ENCODE measurements around the gene MKRN3. TPM values are rescaled to one million over a fixed set of nuclear protein-coding genes. Genes with fewer than 3 reads are reported as not detected.

MKRN3 gene
- polyA plus RNA-seq (2011; rRNA removed) (1.2 TPM in 2 replicates), polyA minus RNA-seq (2011; rRNA and poly(A)+ RNA removed) (2.9 and 3.7 TPM in 2 replicates)

DNA sequence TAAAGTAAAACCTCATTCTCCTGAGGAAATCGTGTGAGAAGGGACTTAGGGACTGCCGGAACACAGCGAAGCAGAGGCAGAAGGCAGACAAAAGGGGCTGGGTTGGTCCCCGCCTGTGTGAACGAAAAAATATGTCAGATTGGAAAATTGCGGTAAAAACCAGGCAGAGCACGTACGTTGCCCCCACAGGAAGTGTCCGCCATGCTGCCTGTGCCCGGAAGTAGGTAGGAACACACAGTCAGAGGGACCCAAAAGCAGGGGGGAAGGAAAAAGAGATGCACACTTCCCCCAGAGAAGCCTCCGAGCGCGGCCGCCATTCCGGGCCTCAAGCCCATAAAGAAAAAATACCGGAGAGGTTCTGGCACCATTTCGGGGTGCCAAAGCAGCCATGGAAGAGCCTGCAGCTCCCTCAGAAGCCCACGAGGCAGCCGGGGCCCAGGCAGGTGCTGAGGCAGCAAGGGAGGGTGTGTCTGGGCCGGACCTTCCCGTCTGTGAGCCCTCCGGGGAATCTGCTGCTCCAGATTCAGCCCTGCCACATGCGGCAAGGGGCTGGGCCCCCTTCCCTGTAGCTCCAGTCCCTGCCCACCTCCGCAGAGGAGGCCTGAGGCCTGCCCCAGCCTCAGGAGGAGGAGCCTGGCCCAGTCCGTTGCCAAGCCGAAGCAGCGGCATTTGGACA, at the start of gene MKRN3:
TSS of gene MKRN3 (plus strand) at position 280 of the 676 bp plus-strand sequence. CDS start at position 389, 109 bp downstream.
- H3K27me3 ChIP-seq (ENCODE audit: control insufficient read depth, insufficient read depth, low read length): no peaks in the 10 kb centered on the region
- ChIA-PET POLR2A (interaction anchor here (0.7 kb wide), 1 partner anchor 1311 kb away, joined by 3 read pairs; no protein-coding TSS in a partner anchor), CTCF (no interaction called here)
- H3K9me3 ChIP-seq (ENCODE audit: control insufficient read depth, insufficient read depth, low read length): peaks cover 23% of the 10 kb centered on the region
- DNase-seq (ENCODE audit: low read depth, low spot score): peak; percentile 27
- TF ChIP-seq, protein P1, sequence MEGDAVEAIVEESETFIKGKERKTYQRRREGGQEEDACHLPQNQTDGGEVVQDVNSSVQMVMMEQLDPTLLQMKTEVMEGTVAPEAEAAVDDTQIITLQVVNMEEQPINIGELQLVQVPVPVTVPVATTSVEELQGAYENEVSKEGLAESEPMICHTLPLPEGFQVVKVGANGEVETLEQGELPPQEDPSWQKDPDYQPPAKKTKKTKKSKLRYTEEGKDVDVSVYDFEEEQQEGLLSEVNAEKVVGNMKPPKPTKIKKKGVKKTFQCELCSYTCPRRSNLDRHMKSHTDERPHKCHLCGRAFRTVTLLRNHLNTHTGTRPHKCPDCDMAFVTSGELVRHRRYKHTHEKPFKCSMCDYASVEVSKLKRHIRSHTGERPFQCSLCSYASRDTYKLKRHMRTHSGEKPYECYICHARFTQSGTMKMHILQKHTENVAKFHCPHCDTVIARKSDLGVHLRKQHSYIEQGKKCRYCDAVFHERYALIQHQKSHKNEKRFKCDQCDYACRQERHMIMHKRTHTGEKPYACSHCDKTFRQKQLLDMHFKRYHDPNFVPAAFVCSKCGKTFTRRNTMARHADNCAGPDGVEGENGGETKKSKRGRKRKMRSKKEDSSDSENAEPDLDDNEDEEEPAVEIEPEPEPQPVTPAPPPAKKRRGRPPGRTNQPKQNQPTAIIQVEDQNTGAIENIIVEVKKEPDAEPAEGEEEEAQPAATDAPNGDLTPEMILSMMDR (IDR thresholded peaks at IDR 0.05; ENCODE audit: low read depth, low read length): no peak
- peak within 1 kb of the TSS; percentile 69 for H3K4me3 ChIP-seq (ENCODE audit: low read depth, low read length)
- H3K27ac ChIP-seq (ENCODE audit: low read depth, low read length): peak within 1 kb of the TSS; percentile 79

DNA sequence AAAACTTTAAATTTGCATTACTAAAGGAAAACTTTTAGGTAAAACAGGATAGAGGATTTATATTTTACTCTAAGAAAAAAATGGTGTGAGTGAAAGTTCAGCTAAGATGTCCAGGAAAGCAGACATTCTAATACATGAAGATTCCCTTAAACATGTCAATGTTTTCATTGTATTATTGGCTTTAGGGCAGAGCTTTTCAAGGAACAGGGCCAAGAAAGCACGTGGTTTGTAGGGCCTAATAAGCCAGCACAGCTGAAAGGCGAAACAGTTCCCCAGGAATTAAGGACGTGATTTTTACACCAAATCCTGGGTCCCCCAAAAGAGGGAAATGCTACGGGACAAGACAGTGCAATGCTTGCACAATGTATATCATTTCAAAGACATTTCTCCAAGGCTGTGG, 48.6 kb upstream of the MKRN3 start:
- ChIA-PET POLR2A (no interaction called here), CTCF (no interaction called here)
- H3K27ac ChIP-seq (ENCODE audit: low read depth, low read length): no peak overlapping the region
- peaks cover 3% of the 10 kb centered on the region; the same call in 1 of the 2 replicates for H3K9me3 ChIP-seq (ENCODE audit: control insufficient read depth, insufficient read depth, low read length)
- H3K4me3 ChIP-seq (ENCODE audit: low read depth, low read length): no peak overlapping the region
- no peak for DNase-seq (ENCODE audit: low read depth, low spot score)
- no peaks in the 10 kb centered on the region for H3K27me3 ChIP-seq (ENCODE audit: control insufficient read depth, insufficient read depth, low read length)
- TF ChIP-seq, protein P1 (IDR thresholded peaks at IDR 0.05; ENCODE audit: low read depth, low read length): no peak

DNA sequence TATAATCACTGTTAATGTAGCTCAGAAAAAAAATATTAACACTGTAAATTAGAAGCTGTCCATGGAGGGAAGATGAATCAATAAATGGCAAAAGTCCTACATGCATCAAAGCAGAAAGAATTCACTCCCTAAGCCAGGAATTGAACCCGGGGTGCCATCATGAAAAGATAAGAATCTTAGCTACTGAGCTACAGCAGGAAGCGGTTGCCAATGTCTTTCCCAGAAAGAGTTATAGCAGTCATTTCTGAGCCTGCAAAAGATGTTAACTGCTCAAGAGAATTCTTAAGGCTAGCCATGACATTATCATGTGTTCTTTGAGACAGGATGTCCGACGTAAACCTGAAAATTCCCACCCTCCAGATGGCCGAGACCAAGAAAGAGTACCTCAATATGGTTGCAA, 47.4 kb upstream of the MKRN3 start:
- Histone ChIP-seq H3K27ac (ENCODE audit: low read depth, low read length) (no peak overlapping the region), H3K9me3 (ENCODE audit: control insufficient read depth, insufficient read depth, low read length) (peaks cover 9% of the 10 kb centered on the region), H3K27me3 (ENCODE audit: control insufficient read depth, insufficient read depth, low read length) (no peaks in the 10 kb centered on the region), H3K4me3 (ENCODE audit: low read depth, low read length) (no peak overlapping the region)
- TF ChIP-seq, protein P1 (IDR thresholded peaks at IDR 0.05; ENCODE audit: low read depth, low read length): no peak
- ChIA-PET CTCF (no interaction called here), POLR2A (no interaction called here)
- no peak for DNase-seq (ENCODE audit: low read depth, low spot score)

DNA sequence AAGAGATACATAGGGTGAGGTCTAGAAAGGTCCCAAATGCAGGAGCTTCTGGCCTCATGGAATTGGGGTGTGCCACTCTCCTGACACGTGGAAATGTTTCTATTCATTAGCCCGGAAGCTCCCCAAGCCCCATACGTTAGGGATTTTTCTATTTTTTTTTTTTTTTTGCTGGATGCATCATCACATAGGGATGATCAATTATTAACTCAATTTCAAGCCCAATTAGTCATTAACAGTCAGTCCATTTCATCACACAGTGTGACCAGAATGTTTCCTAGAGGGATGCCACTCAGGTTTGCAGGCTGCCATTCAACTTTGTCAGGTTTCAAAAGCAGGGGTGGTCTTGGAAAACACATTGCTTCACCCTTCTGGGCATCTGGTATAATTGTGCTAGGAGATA, 40.7 kb upstream of the MKRN3 start:
- POLR2A ChIA-PET: no interaction called here
- CTCF ChIA-PET: no interaction called here
- Histone ChIP-seq H3K9me3 (ENCODE audit: control insufficient read depth, insufficient read depth, low read length) (peaks cover 6% of the 10 kb centered on the region), H3K27me3 (ENCODE audit: control insufficient read depth, insufficient read depth, low read length) (no peaks in the 10 kb centered on the region), H3K4me3 (ENCODE audit: low read depth, low read length) (no peak overlapping the region), H3K27ac (ENCODE audit: low read depth, low read length) (no peak overlapping the region)
- no peak for DNase-seq (ENCODE audit: low read depth, low spot score)
- TF ChIP-seq, protein P1 (IDR thresholded peaks at IDR 0.05; ENCODE audit: low read depth, low read length): no peak

DNA sequence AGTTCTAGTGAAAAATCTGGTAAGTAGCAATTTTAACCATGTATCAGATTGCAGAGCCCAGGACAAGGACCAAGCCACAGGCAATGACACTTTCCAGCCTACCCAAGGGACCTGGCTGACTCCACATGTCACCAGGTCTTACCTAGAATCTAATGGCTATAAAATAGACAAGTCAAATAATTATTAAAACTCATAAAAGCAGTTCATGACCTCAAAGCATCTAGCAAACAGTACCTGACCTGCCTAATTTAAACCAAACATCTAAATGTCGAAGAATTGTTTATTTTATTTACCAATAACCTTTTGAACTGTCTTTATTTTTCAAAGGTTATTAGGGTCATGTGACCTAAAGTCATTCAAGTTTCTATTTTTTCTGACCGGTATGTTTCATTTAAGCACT, 35.6 kb upstream of the MKRN3 start:
- no peak for DNase-seq (ENCODE audit: low read depth, low spot score)
- H3K27ac ChIP-seq (ENCODE audit: low read depth, low read length): no peak overlapping the region
- TF ChIP-seq, protein P1 (IDR thresholded peaks at IDR 0.05; ENCODE audit: low read depth, low read length): no peak
- CTCF ChIA-PET: no interaction called here
- POLR2A ChIA-PET: no interaction called here
- no peaks in the 10 kb centered on the region for H3K27me3 ChIP-seq (ENCODE audit: control insufficient read depth, insufficient read depth, low read length)
- H3K9me3 ChIP-seq (ENCODE audit: control insufficient read depth, insufficient read depth, low read length): peaks cover 3% of the 10 kb centered on the region
- no peak overlapping the region for H3K4me3 ChIP-seq (ENCODE audit: low read depth, low read length)

Data from AG04450 (cell line).